AG04449 (cell line): ENCODE data around the gene DLGAP1.
A peak's percentile ranks its signal among the peaks of the same experiment; 100 is the strongest.
"Not testable (repeated sequence)": the region's sequence is repeated elsewhere in the genome, so short reads cannot be mapped to it uniquely, and the experiment has no call there.

ENCODE experiments used
- CTCF ChIA-PET: fragments of 350-600 bp; formaldehyde crosslinking; extraction: SDS; loops from one replicate; lab custom pipeline; 2021; ENCODE audit warnings: antibody characterized with exemption; lab: Yijun Ruan, JAX
- POLR2A ChIA-PET: fragments of 400-600, 350-600 bp; formaldehyde crosslinking; extraction: SDS; loops from one replicate; lab custom pipeline; 2020; ENCODE audit warnings: antibody characterized with exemption, inconsistent platforms; lab: Yijun Ruan, JAX
- DNase-seq: peaks from one replicate; pipeline ENCODE4 v3.0.0-alpha.2; 2010; ENCODE audit warnings: low read depth, low spot score
- H3K4me3 ChIP-seq: 2 replicates; pipeline ENCODE4 v1.5.1; 2011; ENCODE audit warnings: low read depth, mild to moderate bottlenecking, control low read depth, low read length
- TF ChIP-seq, protein P1 (sequence below): IDR thresholded peaks from one replicate; pipeline ENCODE4 v1.5.1; 2011; ENCODE audit warnings: mild to moderate bottlenecking, moderate library complexity, low read length, control low read depth, inconsistent platforms; ENCODE audit not compliant: insufficient read depth; ENCODE audit errors: missing control alignments

DLGAP1 gene

DNA sequence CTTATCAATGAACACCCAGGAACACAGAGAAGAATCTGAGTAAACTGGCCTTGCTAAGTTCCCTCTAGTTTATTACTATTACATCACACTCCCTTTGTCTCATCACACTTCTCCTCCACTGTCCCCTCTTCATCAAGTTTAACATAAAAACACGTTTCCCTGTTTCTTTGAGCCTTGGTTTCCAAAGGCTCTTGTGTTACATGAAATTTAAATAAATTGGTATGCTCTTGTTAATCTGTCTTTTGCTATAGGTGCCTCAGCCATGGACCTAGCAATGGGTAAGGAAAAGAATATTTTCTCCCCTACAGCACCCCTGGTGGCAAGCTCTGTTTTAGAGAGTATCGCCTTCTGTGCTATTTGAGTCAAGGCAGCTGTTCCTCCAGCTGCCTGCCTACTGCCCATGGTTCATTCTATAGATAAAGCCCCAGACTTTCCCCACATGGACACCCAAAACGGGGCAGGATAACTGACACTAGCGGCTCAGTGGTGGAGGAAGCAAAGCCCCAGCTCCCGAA lies 973.4 kb downstream of the DLGAP1 start:
- no peak overlapping the region for H3K4me3 ChIP-seq
- CTCF ChIA-PET = interaction anchor here (0.8 to 2.1 kb wide), 10 partner anchors 8 to 185 kb away, joined by 3 to 10 read pairs (median 3); no protein-coding TSS in a partner anchor
- DNase-seq = no peak
- TF ChIP-seq, protein P1, sequence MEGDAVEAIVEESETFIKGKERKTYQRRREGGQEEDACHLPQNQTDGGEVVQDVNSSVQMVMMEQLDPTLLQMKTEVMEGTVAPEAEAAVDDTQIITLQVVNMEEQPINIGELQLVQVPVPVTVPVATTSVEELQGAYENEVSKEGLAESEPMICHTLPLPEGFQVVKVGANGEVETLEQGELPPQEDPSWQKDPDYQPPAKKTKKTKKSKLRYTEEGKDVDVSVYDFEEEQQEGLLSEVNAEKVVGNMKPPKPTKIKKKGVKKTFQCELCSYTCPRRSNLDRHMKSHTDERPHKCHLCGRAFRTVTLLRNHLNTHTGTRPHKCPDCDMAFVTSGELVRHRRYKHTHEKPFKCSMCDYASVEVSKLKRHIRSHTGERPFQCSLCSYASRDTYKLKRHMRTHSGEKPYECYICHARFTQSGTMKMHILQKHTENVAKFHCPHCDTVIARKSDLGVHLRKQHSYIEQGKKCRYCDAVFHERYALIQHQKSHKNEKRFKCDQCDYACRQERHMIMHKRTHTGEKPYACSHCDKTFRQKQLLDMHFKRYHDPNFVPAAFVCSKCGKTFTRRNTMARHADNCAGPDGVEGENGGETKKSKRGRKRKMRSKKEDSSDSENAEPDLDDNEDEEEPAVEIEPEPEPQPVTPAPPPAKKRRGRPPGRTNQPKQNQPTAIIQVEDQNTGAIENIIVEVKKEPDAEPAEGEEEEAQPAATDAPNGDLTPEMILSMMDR = peak; percentile 45
- POLR2A ChIA-PET = no interaction called here

DNA sequence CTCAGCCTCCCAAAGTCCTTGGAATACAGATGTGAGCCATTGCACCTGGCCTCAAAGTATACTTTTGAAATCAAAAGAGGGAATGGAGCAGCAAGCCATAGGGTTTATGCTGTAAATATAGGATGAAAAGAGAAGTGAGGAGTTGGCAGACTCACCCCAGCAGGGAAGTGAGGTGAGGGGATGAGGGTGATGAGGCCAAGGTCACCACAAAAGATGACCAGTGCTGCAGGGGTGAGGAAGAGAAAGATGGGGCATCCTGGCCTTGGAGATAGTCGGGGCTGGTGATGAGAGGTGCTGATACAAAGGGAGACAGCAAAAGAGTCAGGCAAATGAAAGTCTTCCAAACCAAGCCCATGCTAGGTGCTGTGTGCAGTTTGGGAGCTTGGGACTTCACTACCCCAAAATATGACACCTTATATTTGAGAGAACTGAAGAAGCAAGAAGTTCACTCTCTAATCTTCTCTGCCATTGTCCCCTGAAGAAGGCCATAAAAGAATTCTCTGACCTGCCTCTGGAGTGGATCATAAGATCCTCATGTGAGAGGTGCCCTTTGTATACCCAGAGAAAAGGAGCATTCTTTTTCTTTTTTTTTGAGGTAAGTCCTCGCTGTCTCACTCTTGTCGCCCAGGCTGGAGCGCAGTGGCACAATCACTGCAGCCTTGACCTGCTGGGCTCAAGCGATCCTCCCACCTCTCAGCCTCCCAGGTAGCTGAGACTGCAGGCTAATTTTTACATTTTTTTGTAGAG lies 974.1 kb downstream of the DLGAP1 start:
- TF ChIP-seq, protein P1 = no peak
- ChIA-PET CTCF (interaction anchor here (1.0 to 2.1 kb wide), 5 partner anchors 7 to 43 kb away, joined by 3 to 8 read pairs (median 3); no protein-coding TSS in a partner anchor), POLR2A (no interaction called here)
- DNase-seq = no peak
- H3K4me3 ChIP-seq = no peak overlapping the region

DNA sequence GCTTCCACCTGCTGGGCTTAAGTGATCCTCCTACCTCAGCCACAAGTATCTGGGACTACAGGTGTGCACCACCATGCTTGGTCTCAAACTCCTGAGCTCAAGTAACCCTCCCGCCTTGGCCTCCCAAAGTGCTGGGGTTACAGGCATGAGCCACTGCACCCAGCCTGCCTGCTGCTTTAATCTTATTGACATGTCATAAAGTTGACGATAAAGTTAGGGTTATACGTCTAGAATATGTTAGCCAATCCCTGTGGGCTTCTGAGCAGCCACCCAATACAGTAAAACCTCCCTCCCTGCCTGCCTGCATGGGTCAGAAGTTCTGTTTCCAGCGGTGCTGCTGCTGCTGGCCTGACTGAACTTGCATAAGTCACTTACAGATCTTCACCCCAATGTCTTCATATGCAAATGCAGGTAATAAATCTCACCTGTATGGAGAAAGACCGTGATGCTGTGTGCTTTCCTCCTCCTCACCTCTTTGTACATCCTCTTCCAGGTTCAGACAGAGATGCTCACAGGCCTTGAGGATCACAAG lies 975.1 kb downstream of the DLGAP1 start:
- no peak overlapping the region for H3K4me3 ChIP-seq
- CTCF ChIA-PET = interaction anchor here (0.5 kb wide), 1 partner anchor 27 kb away, joined by 3 read pairs; no protein-coding TSS in a partner anchor
- DNase-seq = no peak
- TF ChIP-seq, protein P1 = no peak
- POLR2A ChIA-PET = no interaction called here

DNA sequence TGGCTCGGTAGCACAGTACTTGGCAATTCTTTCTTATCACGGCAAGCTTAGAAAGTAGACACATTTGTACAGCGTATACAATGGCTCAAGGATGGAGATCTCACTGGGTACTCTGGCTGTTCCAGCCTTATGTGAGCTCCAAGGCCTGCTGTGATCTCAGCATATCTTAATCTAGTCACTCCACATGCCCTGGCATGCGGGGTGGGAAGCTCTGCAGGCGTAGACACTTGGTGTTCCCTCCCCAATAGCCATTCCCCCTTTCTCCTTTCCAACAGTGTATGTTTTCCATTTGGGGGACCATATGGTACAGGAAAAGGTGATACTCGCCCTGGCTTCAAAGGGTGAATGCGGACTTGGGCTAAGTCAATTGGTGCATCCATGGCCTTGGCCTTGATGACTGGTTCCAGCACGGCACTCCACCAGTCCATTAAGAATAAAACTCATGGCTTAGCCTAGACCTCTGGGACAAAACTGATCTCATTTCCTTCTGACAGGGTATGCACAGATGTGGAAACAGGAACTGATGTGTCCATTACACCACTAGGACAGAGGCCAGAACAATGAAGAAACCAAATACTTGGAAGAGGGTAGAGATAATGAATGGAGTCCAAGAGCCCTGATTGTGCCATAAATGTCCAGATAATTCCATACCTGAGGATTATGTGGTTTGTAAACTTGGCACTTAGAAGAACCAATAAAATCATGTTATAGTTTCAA lies 976.7 kb downstream of the DLGAP1 start:
- ChIA-PET POLR2A (no interaction called here), CTCF (interaction anchor here (0.9 to 1.8 kb wide), 4 partner anchors 8 to 188 kb away, joined by 3 to 10 read pairs (median 4); no protein-coding TSS in a partner anchor)
- no peak overlapping the region for H3K4me3 ChIP-seq
- no peak for DNase-seq
- TF ChIP-seq, protein P1 = no peak

DNA sequence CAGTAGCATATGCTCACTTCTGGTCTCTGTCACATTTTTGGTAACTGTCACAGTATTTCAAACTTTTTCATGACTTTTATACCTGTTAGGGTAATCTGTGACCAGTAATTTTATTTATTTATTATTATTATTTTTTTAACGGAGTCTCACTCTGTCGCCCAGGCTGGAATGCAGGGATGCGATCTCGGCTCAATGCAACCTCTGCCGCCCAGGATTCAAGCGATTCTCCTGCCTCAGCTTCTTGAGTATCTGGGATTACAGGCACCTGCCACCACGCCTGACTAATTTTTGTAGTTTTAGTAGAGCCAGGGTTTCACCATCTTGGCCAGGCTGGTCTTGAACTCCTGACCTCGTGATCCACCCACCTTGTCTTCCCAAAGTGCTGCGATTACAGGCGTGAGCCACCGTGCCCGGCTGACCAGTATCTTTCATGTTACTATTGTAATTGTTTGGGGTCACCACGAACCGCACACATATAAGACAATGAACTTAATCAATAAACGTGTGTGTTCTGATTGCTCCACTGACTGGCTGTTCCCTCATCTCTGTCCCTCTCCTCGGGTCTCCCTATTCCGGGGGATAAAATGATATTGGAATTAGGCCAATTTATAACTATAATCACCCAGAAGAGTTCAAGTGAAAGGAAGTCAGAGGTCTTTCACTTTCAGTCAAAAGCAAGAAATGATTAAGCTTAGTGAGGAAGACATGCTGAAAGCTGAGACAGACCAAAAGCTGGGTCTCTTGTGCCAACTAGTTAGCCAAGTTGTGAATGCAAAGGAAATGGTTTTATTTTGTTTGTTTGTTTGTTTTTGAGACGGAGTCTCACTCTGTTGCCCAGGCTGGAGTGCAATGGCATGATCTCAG lies 982.2 kb downstream of the DLGAP1 start:
- DNase-seq = no peak
- no peak overlapping the region for H3K4me3 ChIP-seq
- TF ChIP-seq, protein P1 = no peak
- ChIA-PET CTCF (interaction anchor here (1.2 kb wide), 1 partner anchor 9 kb away, joined by 5 read pairs; no protein-coding TSS in a partner anchor), POLR2A (no interaction called here)

DNA sequence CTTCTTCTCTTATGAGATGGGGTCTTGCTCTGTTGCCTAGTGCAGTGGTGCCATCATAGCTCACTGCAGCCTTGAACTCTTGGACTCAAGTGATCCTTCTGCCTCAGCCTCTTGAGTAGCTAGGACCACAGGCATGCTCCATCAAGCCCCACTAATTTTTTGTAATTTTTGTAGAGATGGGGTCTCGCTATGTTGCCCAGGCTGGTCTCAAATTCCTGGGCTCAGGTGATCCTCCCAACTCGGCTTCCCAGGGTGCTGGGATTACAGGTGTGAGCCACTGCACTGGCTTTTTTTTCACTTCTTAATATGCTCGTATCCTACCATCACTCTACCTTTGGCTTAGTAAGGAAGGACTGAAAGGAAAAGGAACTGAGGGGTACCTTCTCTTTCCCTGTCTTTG lies 983.0 kb downstream of the DLGAP1 start:
- CTCF ChIA-PET, DNase-seq, H3K4me3 ChIP-seq, POLR2A ChIA-PET: not testable (repeated sequence)
